Psoas muscle (tissue), 8 donors: ENCODE measurements around the gene DNAJC16. TPM values are rescaled to one million over a fixed set of nuclear protein-coding genes. Genes with fewer than 3 reads are reported as not detected.

Experiments used
- ATAC-seq, 4 donors: fragments of 200-7000 bp; cut with Tn5 transposase; one replicate each; pipeline ENCODE4 v1.9.1; 2020; ENCODE audit warnings: moderate library complexity in 3 of 4, mild to moderate bottlenecking in 2 of 4
- DNase-seq, 2 donors: peaks; one replicate each; pipeline ENCODE4 v3.0.0-alpha.2; 2020
- H3K27ac ChIP-seq: fragments of 200-600 bp; one replicate; pipeline ENCODE4 v1.8.0; 2022
- H3K27me3 ChIP-seq, 3 donors: fragments of 200-600 bp in 1 of 3; one replicate each; pipeline versions ENCODE4 v1.6.1 to v1.8.0; 2013 to 2022; ENCODE audit warnings: low read length in 2 of 3, mild to moderate bottlenecking in 2 of 3, moderate library complexity in 1 of 3; ENCODE audit not compliant: insufficient read depth in 3 of 3
- H3K36me3 ChIP-seq, 2 donors: fragments of 200-600 bp in 1 of 2; one replicate each; pipeline versions ENCODE4 v1.6.1 to v1.8.0; 2013 to 2022; ENCODE audit warnings: low read depth in 1 of 2, mild to moderate bottlenecking in 1 of 2, moderate library complexity in 1 of 2; ENCODE audit not compliant: insufficient read depth in 1 of 2
- H3K4me1 ChIP-seq: fragments of 200-600 bp; one replicate; pipeline ENCODE4 v1.8.0; 2022
- H3K4me3 ChIP-seq: fragments of 200-600 bp; one replicate; pipeline ENCODE4 v1.8.0; 2022; ENCODE audit warnings: mild to moderate bottlenecking
- H3K9me3 ChIP-seq: fragments of 200-600 bp; one replicate; pipeline ENCODE4 v1.8.0; 2022
- CTCF ChIP-seq: fragments of 200-600 bp; IDR thresholded peaks from one replicate; pipeline ENCODE4 v1.8.0; 2022; ENCODE audit warnings: antibody characterized with exemption
- WGBS, 3 donors: extraction: QIAGEN DNeasy Blood & Tissue Kit; methylation state at CpG; one replicate each; pipeline versions ENCODE4 v1.1.6 to v1.1.7; 2013; 5-methylcytosine and 5-hydroxymethylcytosine counted together
- intact Hi-C, 2 donors: fragments of 100-400 bp; cut with DNase I; formaldehyde crosslinking; loops; one replicate each; pipeline versions ENCODE4 v1.11.0 to v1.14.2; 2022
- polyA plus RNA-seq, 3 donors: library from polyadenylated mRNA; stranded (reverse); fragments of 200-250 nt; gene quantifications; one replicate each; pipeline ENCODE4 v1.2.3, GENCODE V29; 2013
- total RNA-seq, 4 donors: library from RNA; stranded (reverse); fragmentation: NEBNext Ultra II Directional in 2 of 4; extraction: Animal tissue kit (Norgen Biotek cat#: 25700) in 2 of 4; gene quantifications; one replicate each; pipeline versions ENCODE4 v1.2.1 to v1.2.4, GENCODE V29; 2021 to 2023
- donor health status: healthy with polysubstance abuse.
- donor health status: DM: no; HTN: no; CAD: no; lungs with moderate emphysema.
- donor health status: Bipolar disorder and iron deficiency.
- donor health status: healthy.
- donor health status: DM: yes; HTN: yes; CAD: no.
- donor health status: DM: no; HTN: no; CAD: no.
- donor health status: DM: no; HTN: no; CAD: no.
- donor health status: DM: yes; HTN: yes; CAD: no.

Gene DNAJC16
- total and polyA plus RNA-seq, 7 donors = 6.8 to 29.9 (median 17.2) TPM

- H3K27ac ChIP-seq = peak overlapping the region; percentile 99
- DNase-seq = no peak
- H3K4me3 ChIP-seq = peak overlapping the region; percentile 44
- no peak for ATAC-seq
- H3K36me3 ChIP-seq = peaks cover 0 to 6% of the 10 kb centered on the region in 2 donors
- no peaks in the 10 kb centered on the region for H3K27me3 ChIP-seq
- TF ChIP-seq CTCF = no peak
- H3K9me3 ChIP-seq = no peaks in the 10 kb centered on the region
- peaks cover 80% of the 10 kb centered on the region for H3K4me1 ChIP-seq
- intact Hi-C loops = loop anchor here (5.0 to 10.0 kb wide), 2 partner anchors 40 to 87 kb away; no protein-coding TSS in a partner anchor
- 27 to 48% (median 29%) methylated on average over 4 to 5 of the region's 5 CpGs for WGBS, 3 donors
Measured at GRCh38 chr1:15621975-15622374, 95.3 kb downstream of the DNAJC16 start.

- no peak for DNase-seq
- Histone ChIP-seq H3K9me3 (no peaks in the 10 kb centered on the region), H3K27ac (peak overlapping the region; percentile 99), H3K36me3 (peaks cover 0 to 15% of the 10 kb centered on the region in 2 donors), H3K4me1 (peaks cover 89% of the 10 kb centered on the region), H3K27me3 (no peaks in the 10 kb centered on the region), H3K4me3 (peak overlapping the region; percentile 44)
- no peak for TF ChIP-seq CTCF
- 45 to 67% (median 51%) methylated on average over 7 of the region's 7 CpGs for WGBS, 3 donors
- intact Hi-C loops = loop anchor here (5.0 to 10.0 kb wide), 2 partner anchors 41 to 88 kb away; no protein-coding TSS in a partner anchor
- ATAC-seq = peak; percentile 24 to 49 (median 40)
Measured at GRCh38 chr1:15622712-15623373, 96.2 kb downstream of the DNAJC16 start.

GRCh38 chr1:15623435-15623834 is 96.8 kb downstream of the DNAJC16 start:
- Histone ChIP-seq H3K9me3 (no peaks in the 10 kb centered on the region), H3K36me3 (peaks cover 0 to 21% of the 10 kb centered on the region in 2 donors), H3K4me3 (peak overlapping the region; percentile 44), H3K27ac (peak overlapping the region; percentile 99), H3K27me3 (no peaks in the 10 kb centered on the region), H3K4me1 (peaks cover 94% of the 10 kb centered on the region)
- ATAC-seq (no peak), DNase-seq (no peak)
- no peak for TF ChIP-seq CTCF
- intact Hi-C loops = loop anchor here (5.0 to 10.0 kb wide), 2 partner anchors 41 to 89 kb away; no protein-coding TSS in a partner anchor
- WGBS, 3 donors = 70 to 81% (median 77%) methylated on average over 6 of the region's 6 CpGs

- peaks cover 97% of the 10 kb centered on the region for H3K4me1 ChIP-seq
- WGBS, 3 donors = 69 to 83% (median 70%) methylated on average over 3 of the region's 3 CpGs
- peak overlapping the region; percentile 99 for H3K27ac ChIP-seq
- H3K27me3 ChIP-seq = no peaks in the 10 kb centered on the region
- H3K4me3 ChIP-seq = peak overlapping the region; percentile 44
- H3K9me3 ChIP-seq = no peaks in the 10 kb centered on the region
- H3K36me3 ChIP-seq = peaks cover 0 to 28% of the 10 kb centered on the region in 2 donors
- TF ChIP-seq CTCF = no peak
- intact Hi-C loops = loop anchor here (5.0 to 10.0 kb wide), 2 partner anchors 42 to 89 kb away; no protein-coding TSS in a partner anchor
- ATAC-seq = no peak
- DNase-seq = no peak
Measured at GRCh38 chr1:15624133-15624714, 97.6 kb downstream of the DNAJC16 start.
